Activated naive CD4-positive, alpha-beta T cell treated with anti-CD3 and anti-CD28 coated beads for 36 hours (primary cell): Measurements from ENCODE around the gene ARHGEF19. TPM values are rescaled to one million over a fixed set of nuclear protein-coding genes. Genes with fewer than 3 reads are reported as not detected.
"Not testable (repeated sequence)": the region's sequence is repeated elsewhere in the genome, so short reads cannot be mapped to it uniquely, and the experiment has no call there.

Experiments used
- CTCF ChIA-PET: fragments of 350-600 bp; sonication (Branson Sonifier 250); formaldehyde crosslinking; loops from one replicate; lab custom pipeline; 2021; ENCODE audit warnings: antibody characterized with exemption; lab: Charles Lee
- DNase-seq: peaks from one replicate; pipeline ENCODE4 v3.0.0-alpha.2; 2020
- H3K27ac Mint-ChIP-seq: one replicate; pipeline ENCODE4 v1.8.0; 2021; ENCODE audit warnings: mild to moderate bottlenecking, mixed read lengths
- H3K27me3 Mint-ChIP-seq: one replicate; pipeline ENCODE4 v1.8.0; 2021; ENCODE audit warnings: low read depth, mixed read lengths
- H3K36me3 Mint-ChIP-seq: one replicate; pipeline ENCODE4 v1.8.0; 2021; ENCODE audit warnings: low read depth, mixed read lengths
- H3K4me1 Mint-ChIP-seq: one replicate; pipeline ENCODE4 v1.8.0; 2021; ENCODE audit warnings: low read depth, mixed read lengths
- H3K4me3 Mint-ChIP-seq: one replicate; pipeline ENCODE4 v1.8.0; 2021; ENCODE audit warnings: mild to moderate bottlenecking, moderate library complexity, mixed read lengths
- H3K9me3 Mint-ChIP-seq: one replicate; pipeline ENCODE4 v1.8.0; 2021; ENCODE audit warnings: mixed read lengths
- intact Hi-C: fragments of 100-400 bp; cut with micrococcal nuclease; formaldehyde crosslinking; loops from one replicate; pipeline ENCODE4 v1.15.1; 2023
- total RNA-seq, 2 experiments: library from RNA; stranded (reverse); gene quantifications; one replicate each; pipeline ENCODE4 v1.2.3, GENCODE V29; 2021

The ARHGEF19 gene
- total RNA-seq, 2 experiments from 2014 or later: 5.3 to 5.9 TPM

GRCh38 chr1:16230744-16231143, 18.3 kb upstream of the ARHGEF19 start:
- H3K4me1 Mint-ChIP-seq: peaks cover 10% of the 10 kb centered on the region
- intact Hi-C loops: loop anchor here (10.0 kb wide), 2 partner anchors 264 to 396 kb away; no protein-coding TSS in a partner anchor

GRCh38 chr1:16229976-16230740, 17.7 kb upstream of the ARHGEF19 start:
- CTCF ChIA-PET: interaction anchor here (0.6 kb wide), 1 partner anchor 628 kb away, joined by 3 read pairs; no protein-coding TSS in a partner anchor
- no peak for DNase-seq
- Mint-ChIP-seq H3K4me1 (peaks cover 10% of the 10 kb centered on the region), H3K27me3 (peaks cover 29% of the 10 kb centered on the region), H3K27ac (no peak overlapping the region), H3K9me3 (no peaks in the 10 kb centered on the region), H3K36me3 (peaks cover 6% of the 10 kb centered on the region), H3K4me3 (no peak overlapping the region)
- intact Hi-C loops: loop anchor here (10.0 kb wide), 2 partner anchors 265 to 395 kb away; no protein-coding TSS in a partner anchor

More at GRCh38 chr1:16230744-16231143, 18.3 kb upstream of the ARHGEF19 start:
- DNase-seq: no peak
- Mint-ChIP-seq H3K9me3 (no peaks in the 10 kb centered on the region), H3K27me3 (peaks cover 28% of the 10 kb centered on the region), H3K36me3 (peaks cover 6% of the 10 kb centered on the region), H3K27ac (no peak overlapping the region), H3K4me3 (no peak overlapping the region)
- CTCF ChIA-PET: no interaction called here

- peaks cover 32% of the 10 kb centered on the region for H3K27me3 Mint-ChIP-seq
- peaks cover 6% of the 10 kb centered on the region for H3K36me3 Mint-ChIP-seq
- H3K4me1 Mint-ChIP-seq: peaks cover 10% of the 10 kb centered on the region
- no peak overlapping the region for H3K4me3 Mint-ChIP-seq
- no peak overlapping the region for H3K27ac Mint-ChIP-seq
- no peaks in the 10 kb centered on the region for H3K9me3 Mint-ChIP-seq
- CTCF ChIA-PET: no interaction called here
- no peak for DNase-seq
- intact Hi-C loops: no loop called here
Observed at GRCh38 chr1:16226490-16227179, 14.2 kb upstream of the ARHGEF19 start.

GRCh38 chr1:16226129-16226489, 13.7 kb upstream of the ARHGEF19 start:
- H3K36me3 Mint-ChIP-seq: peaks cover 6% of the 10 kb centered on the region
- peaks cover 32% of the 10 kb centered on the region for H3K27me3 Mint-ChIP-seq
- no peak for DNase-seq
- peaks cover 10% of the 10 kb centered on the region for H3K4me1 Mint-ChIP-seq
- no peak overlapping the region for H3K27ac Mint-ChIP-seq
- CTCF ChIA-PET: no interaction called here
- no peaks in the 10 kb centered on the region for H3K9me3 Mint-ChIP-seq
- H3K4me3 Mint-ChIP-seq: no peak overlapping the region
- intact Hi-C loops: no loop called here

- CTCF ChIA-PET: interaction anchor here (0.6 to 1.8 kb wide), 3 partner anchors 12 to 105 kb away, joined by 4 to 7 read pairs (median 4); no protein-coding TSS in a partner anchor
- Mint-ChIP-seq H3K36me3 (peaks cover 6% of the 10 kb centered on the region), H3K4me1 (peaks cover 10% of the 10 kb centered on the region), H3K9me3 (no peaks in the 10 kb centered on the region), H3K27me3 (peaks cover 32% of the 10 kb centered on the region), H3K27ac (no peak overlapping the region), H3K4me3 (no peak overlapping the region)
- DNase-seq: no peak
- intact Hi-C loops: no loop called here
Observed at GRCh38 chr1:16224472-16224871, 12.0 kb upstream of the ARHGEF19 start.

GRCh38 chr1:16222716-16223115, 10.3 kb upstream of the ARHGEF19 start:
- intact Hi-C loops, H3K4me1 Mint-ChIP-seq, H3K9me3 Mint-ChIP-seq, DNase-seq, H3K36me3 Mint-ChIP-seq, H3K4me3 Mint-ChIP-seq, H3K27ac Mint-ChIP-seq, CTCF ChIA-PET: not testable (repeated sequence)
- H3K27me3 Mint-ChIP-seq: peaks cover 20% of the 10 kb centered on the region

GRCh38 chr1:16221499-16221898, 9.0 kb upstream of the ARHGEF19 start:
- intact Hi-C loops: no loop called here
- H3K36me3 Mint-ChIP-seq: no peaks in the 10 kb centered on the region

GRCh38 chr1:16219968-16220500, 7.6 kb upstream of the ARHGEF19 start:
- Mint-ChIP-seq H3K27ac (no peak overlapping the region), H3K4me1 (peaks cover 17% of the 10 kb centered on the region), H3K36me3 (no peaks in the 10 kb centered on the region), H3K4me3 (no peak overlapping the region), H3K27me3 (peaks cover 2% of the 10 kb centered on the region), H3K9me3 (no peaks in the 10 kb centered on the region)
- intact Hi-C loops: no loop called here
- CTCF ChIA-PET: no interaction called here
- DNase-seq: no peak

More at GRCh38 chr1:16221499-16221898, 9.0 kb upstream of the ARHGEF19 start:
- CTCF ChIA-PET: no interaction called here
- Mint-ChIP-seq H3K27ac (no peak overlapping the region), H3K9me3 (no peaks in the 10 kb centered on the region), H3K27me3 (peaks cover 11% of the 10 kb centered on the region), H3K4me3 (no peak overlapping the region), H3K4me1 (peaks cover 10% of the 10 kb centered on the region)
- no peak for DNase-seq

- Mint-ChIP-seq H3K27me3 (no peaks in the 10 kb centered on the region), H3K27ac (no peak overlapping the region), H3K36me3 (no peaks in the 10 kb centered on the region), H3K4me1 (peaks cover 17% of the 10 kb centered on the region), H3K9me3 (no peaks in the 10 kb centered on the region), H3K4me3 (no peak overlapping the region)
- CTCF ChIA-PET: no interaction called here
- intact Hi-C loops: no loop called here
- DNase-seq: no peak
Observed at GRCh38 chr1:16218674-16219071, 6.2 kb upstream of the ARHGEF19 start.

- no peaks in the 10 kb centered on the region for H3K9me3 Mint-ChIP-seq
- H3K36me3 Mint-ChIP-seq: no peaks in the 10 kb centered on the region
- DNase-seq: no peak
- H3K27me3 Mint-ChIP-seq: no peaks in the 10 kb centered on the region
- peaks cover 17% of the 10 kb centered on the region for H3K4me1 Mint-ChIP-seq
- no peak overlapping the region for H3K27ac Mint-ChIP-seq
- CTCF ChIA-PET: interaction anchor here (2.2 kb wide), 1 partner anchor 26 kb away, joined by 7 read pairs; no protein-coding TSS in a partner anchor
- H3K4me3 Mint-ChIP-seq: no peak overlapping the region
- intact Hi-C loops: no loop called here
Observed at GRCh38 chr1:16218014-16218673, 5.7 kb upstream of the ARHGEF19 start.

- Mint-ChIP-seq H3K9me3 (no peaks in the 10 kb centered on the region), H3K4me1 (peaks cover 17% of the 10 kb centered on the region), H3K4me3 (peak overlapping the region; percentile 82), H3K36me3 (no peaks in the 10 kb centered on the region), H3K27me3 (no peaks in the 10 kb centered on the region), H3K27ac (no peak overlapping the region)
- peak; percentile 98 for DNase-seq
- CTCF ChIA-PET: interaction anchor here (0.7 to 2.2 kb wide), 3 partner anchors 12 to 222 kb away, joined by 3 to 7 read pairs (median 6); no protein-coding TSS in a partner anchor
- intact Hi-C loops: loop anchor here (1.0 kb wide), 3 partner anchors 11 to 150 kb away; partner anchors contain the start of genes CPLANE2 and SZRD1
Observed at GRCh38 chr1:16217061-16217785, 4.8 kb upstream of the ARHGEF19 start.
